ENCODE data around the gene CMTM8.

GRCh38 chr3:32195995-32196540 is 42.4 kb upstream of the CMTM8 start:
- TF ChIP-seq CTCF (conservative IDR thresholded peaks at IDR 0.05; ENCODE audit: low read depth in 2 of 2) (no peak), EZH2 (IDR thresholded peaks at IDR 0.05; ENCODE audit: low read depth, unreplicated experiment) (no peak), REST (IDR thresholded peaks at IDR 0.05; ENCODE audit: unreplicated experiment) (no peak), CREB1 (CRISPR knock-in tag; IDR thresholded peaks at IDR 0.05; ENCODE audit: low read depth) (no peak), POLR2AphosphoS5 (IDR thresholded peaks at IDR 0.05; ENCODE audit: low read depth) (no peak), EZH2phosphoT487 (IDR thresholded peaks at IDR 0.05; ENCODE audit: unreplicated experiment) (no peak), STAT1 (IDR thresholded peaks at IDR 0.05; ENCODE audit: unreplicated experiment) (no peak)
